GM18868 (cell line): ENCODE data around the gene ZBTB33.

Experiments
- ATAC-seq: cut with Tn5 transposase; IDR thresholded peaks from one replicate; pipeline ENCODE4 v1.9.1; 2021; ENCODE audit warnings: mild to moderate bottlenecking, moderate library complexity; ENCODE audit not compliant: unreplicated experiment

Gene ZBTB33, protein sequence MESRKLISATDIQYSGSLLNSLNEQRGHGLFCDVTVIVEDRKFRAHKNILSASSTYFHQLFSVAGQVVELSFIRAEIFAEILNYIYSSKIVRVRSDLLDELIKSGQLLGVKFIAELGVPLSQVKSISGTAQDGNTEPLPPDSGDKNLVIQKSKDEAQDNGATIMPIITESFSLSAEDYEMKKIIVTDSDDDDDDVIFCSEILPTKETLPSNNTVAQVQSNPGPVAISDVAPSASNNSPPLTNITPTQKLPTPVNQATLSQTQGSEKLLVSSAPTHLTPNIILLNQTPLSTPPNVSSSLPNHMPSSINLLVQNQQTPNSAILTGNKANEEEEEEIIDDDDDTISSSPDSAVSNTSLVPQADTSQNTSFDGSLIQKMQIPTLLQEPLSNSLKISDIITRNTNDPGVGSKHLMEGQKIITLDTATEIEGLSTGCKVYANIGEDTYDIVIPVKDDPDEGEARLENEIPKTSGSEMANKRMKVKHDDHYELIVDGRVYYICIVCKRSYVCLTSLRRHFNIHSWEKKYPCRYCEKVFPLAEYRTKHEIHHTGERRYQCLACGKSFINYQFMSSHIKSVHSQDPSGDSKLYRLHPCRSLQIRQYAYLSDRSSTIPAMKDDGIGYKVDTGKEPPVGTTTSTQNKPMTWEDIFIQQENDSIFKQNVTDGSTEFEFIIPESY

DNA sequence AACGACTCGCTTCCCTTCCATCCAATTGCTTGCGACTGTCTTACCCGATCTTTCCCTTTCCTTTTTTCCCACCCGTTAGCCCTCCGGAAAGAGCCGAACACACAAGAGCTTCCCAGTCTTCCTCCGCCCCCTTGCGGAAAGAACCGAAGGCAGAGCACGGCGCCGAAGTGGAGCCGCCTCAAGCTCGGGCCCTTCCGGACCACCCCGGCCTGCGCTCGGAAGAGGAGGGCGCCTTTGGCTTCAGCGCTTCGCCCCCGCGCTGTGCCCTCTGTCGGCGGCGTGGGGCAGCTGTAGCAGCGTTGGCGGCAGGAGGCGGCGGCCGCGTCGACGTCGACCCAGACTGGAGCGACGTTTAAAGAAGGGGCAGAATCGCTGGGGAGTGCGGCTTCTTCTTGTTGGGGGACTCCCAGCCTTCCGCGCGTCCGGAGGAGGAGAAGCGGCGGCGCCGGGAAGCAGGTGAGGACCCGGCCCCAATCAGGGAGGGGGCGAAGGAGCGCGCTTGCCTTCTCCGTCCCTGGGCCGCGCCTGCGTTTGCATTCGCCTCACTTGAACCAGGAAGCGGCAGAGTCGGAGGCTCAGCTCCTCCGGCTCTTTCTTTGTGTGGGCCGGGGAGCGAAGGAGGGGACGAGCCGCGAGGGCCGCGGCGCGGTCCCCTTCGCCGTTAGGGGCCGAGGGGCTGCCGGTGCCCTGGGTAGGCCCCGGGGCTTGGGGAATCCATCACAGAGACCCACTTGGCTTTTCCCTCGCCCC, at the start of gene ZBTB33:
Gene ZBTB33 (plus strand): TSS at position 291 of the 750 bp plus-strand sequence. CDS start 2,604 bp downstream, outside the sequence.
- ATAC-seq = peak; percentile 96

DNA sequence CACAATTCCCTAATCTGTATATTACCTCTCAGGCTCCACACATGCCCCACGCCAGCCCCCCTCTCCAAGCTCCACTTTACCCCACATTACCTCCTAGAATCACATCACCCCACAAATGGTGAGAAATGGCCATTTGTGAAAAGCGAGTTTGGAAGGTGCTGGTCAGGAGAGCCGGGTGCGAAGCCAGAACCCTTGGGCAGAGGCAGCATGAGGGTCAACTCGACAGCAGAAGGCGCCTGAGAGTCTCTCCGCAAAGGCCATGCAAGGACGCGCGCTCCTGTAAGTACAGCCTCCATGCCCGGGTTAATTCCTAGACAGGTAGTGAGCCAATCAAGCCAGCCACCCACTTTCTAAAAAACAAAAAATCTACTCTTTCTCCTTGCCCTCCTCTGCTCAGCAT, 49.8 kb upstream of the ZBTB33 start:
- ATAC-seq = no peak

DNA sequence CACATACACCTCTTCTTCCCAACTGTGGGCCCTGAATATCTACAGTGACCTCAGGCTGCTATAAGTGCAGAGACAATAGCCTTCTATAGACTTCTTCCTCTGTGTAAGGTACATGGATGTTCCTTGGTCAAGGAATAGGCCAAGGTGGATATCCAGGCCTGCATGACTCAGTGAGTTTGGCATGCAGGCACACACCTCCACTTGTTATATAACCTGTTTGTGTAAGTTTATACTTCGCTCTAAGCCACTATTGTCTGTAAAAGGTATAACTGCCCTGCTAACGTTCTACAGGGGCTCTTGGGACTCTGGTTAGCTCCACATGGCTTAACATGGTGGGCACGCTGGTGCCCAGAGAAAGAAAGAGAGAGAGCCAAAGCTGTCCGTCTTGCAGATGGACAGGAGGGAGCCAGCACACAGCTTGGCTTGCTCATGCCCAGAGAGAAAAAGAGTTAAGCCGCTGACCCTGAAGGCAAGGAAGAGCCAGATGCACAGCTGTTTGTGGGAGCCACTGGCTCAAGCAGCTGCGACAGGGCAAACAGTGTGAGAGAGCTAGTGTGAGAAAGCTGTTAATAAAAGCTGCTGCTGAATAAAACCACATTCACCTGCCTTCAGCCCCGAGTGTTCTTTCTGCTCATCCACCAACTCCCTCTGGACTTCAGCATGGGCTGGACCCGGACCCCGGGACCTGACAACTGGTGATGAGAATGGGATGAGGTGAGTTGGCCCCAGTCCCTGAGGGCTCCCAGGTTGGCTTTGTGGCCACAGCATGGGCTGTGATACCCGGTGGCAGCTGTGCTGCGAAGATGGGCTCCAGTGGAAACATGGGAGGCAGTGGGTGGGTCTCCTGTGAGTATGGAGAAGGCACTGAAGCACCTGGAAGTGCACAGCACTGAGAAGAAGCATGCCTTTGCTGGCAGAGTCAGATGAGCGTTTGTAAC, 44.5 kb upstream of the ZBTB33 start:
- ATAC-seq = no peak

DNA sequence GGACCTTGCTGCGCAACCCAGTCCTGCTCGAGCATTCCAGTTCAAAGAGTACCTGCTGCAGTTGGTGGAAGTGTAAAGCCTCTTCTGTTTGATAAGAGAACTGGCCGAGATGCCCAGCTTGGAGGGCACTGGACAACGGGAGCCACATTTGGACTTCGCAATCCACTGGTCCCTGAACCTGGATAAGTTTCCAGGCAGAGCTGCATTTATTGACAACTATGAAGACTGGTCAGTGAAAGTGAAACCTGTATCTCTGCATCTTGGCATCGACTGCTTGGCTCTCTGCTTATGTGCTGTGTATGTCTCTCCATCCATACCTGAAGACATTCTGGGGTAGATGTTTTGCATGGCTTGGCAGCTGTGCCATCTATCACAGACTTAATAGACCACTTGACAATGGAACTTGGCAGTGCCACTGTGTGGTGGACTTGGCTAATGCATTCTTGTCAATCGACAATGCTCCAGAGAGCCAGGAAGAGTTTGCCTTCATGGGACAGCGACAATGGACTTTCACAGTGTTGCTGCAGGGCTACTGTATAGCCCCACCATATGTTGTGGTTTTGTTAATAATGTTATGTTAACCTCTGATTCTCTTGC, 43.5 kb upstream of the ZBTB33 start:
- ATAC-seq = no peak

DNA sequence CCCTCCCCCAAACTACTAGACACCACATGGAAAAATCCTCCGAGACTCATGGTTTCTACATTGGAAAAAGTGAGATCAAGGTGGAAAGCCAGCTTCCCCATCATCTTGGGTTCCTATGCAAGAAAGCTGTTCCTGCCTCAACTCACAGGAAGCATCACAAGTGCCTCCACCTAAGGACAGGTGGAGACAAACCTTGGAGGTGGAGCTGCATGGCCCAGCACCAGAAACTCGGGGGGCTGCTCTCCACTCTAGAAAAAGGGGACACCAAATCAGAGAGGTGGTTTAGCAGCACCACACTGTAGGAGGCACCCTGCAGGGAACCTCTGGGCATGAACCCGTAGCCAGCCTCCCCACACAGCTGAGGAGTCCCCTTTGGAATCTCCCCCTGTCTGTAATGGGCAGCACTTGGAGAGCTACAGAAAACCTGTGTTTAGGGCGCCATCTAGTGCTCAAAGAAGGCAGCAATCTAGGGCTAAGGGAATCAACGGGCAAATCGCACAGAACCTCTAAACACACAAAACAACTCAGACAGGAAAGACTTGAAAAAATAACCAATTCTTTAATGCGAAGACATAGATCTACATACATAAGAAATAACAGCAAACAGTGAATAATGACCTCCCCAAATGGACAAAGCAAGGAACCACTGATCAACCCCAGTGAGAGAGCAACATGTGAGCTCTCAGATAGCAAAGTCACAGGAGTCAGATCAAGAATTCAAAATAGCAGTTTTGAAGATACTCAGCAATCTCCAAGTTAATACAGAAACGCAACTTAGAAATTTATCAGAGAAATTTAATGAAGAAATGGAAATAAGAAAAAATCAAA, 37.0 kb upstream of the ZBTB33 start:
- ATAC-seq = peak; percentile 88

DNA sequence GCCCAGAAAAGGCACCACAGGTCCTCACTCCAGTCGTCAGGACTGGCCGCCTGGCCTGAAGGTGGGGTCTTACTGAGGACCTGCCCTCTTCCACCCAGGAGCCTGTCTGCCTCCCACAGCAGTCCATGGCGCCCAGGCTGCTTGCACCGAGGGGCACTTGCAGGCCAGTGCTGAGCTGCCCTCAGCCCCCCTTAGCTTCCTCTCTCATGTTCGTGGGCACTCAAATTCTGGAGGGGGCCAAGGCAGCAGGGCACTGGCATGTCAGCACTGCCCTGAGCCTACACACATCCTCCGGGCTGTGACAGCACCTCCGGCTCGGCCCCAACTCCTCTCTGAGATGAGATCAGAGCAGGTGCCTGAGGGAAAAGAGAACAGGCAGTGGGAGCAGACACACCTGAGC, 27.2 kb upstream of the ZBTB33 start:
- ATAC-seq = no peak

DNA sequence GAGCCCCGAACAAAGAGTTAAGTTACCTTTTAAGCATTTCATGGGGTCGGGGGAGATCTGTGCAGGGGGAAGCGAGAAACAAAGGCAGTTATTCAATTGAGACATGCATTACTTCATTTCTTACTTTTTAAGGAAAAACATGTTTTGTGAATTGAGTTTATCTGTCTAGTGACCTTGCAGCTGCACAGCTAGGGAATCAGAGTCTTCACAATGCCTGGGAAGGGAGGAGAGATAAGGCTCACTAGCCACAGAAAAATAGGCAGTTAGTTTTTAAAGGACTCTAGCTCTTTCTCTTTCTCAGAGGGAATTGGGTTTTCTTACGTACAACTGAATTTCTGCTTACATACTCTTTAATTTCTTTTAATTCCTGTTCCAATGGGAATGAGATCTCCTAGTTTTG, 26.2 kb upstream of the ZBTB33 start:
- no peak for ATAC-seq

DNA sequence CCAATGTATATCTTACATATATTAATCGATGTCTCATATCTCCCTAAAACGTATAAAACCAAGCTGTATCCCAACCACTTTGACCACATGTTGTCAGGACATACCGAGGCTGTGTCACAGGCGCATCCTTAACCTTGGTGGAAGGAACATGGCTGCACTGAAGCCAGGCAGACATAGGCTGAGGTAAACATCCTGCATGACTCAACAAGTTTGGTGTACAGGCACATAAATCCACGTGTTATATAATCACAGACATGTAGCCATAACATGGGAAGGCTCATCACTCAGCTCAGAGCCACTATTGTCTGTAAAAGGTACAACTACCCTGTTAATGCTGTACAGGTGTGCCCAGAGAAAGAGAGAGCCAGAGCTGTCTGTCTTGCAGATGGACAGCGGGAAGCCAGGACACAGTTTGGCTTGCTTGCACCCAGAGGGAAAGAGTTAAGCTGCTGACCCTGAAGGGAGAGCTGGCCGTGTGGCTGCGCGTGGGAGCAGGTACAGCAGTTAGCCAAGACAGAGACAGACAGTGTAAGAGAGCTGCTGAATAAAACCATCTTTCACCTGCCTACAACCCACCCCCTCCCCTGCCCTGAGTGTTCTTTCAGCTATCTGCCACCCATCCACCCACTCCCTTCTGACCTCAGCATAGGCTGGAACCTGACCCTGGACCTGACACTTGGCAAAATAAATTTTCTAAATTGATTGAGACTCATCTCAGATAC, 22.3 kb upstream of the ZBTB33 start:
- no peak for ATAC-seq

DNA sequence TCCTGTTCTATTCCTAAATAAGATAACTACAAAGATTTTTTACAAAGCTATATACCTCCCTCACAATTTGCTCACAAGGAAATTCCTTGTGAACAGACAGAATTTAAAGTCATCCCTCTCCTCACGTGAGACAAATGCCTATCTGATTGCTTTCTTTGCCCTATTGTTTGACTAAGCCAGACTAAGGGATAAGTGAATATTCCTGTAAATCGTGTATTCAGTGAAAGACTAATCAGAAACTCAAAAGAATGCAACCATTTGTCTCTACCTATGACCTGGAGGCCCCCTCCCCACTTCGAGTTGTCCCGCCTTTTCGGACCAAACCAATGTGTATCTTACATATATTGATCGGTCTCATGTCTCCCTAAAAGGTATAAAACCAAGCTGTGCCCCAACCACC, 15.3 kb upstream of the ZBTB33 start:
- ATAC-seq = no peak

DNA sequence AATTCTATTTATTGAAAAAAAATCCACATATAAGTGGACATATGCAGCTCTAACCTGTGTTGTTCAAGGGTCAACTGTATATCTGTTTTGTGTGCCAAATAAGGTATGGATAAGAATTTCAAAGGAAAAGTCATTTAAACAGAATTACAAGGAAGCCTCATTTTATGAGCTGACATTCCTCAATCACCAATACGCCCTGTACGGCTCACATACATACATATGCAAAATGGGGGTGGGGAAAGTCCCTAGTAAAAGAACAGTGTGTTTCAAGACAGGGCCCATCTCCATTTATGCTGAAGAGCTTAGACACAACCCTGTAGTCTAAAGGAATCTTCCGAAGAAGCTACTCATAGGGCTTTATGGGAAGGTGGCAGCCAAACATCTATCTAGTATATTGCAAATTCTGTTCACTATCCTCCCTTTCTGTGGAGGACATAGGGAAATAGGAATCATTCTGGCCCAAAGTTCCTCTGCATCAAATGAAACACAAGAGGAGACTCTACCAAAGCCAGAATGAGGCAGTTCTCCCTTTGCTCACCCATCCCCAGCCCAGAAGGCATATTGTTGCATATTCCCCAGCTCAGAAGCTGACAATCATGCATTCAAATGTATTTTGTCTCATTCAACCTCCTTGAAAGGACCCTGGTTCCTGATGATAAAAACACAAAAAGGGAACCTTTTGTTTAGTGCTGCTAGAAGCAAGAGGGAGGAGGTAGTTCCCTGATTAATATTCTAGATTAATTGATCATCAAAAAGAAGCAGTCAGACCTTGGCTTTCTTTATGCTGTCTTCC, 13.7 kb upstream of the ZBTB33 start:
- no peak for ATAC-seq

DNA sequence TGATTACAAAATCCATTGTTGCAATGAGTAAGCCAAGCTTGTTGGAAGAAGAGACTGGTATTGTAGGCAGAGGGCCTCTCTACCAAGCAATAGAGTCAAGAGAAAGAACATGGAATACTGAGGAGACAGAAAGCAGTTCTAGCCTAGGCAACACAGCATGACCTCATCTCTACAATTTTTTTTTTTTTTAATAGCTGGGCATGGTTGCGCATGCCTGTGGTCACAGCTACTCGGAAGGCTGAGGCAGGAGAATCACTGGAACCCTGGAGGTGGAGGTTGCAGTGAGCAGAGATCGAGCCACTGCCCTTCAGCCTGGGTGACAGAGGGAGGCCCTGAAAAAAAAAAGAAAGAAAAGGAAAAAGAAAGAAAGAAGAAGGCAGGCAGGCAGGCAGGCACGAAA, 11.7 kb upstream of the ZBTB33 start:
- ATAC-seq = no peak

DNA sequence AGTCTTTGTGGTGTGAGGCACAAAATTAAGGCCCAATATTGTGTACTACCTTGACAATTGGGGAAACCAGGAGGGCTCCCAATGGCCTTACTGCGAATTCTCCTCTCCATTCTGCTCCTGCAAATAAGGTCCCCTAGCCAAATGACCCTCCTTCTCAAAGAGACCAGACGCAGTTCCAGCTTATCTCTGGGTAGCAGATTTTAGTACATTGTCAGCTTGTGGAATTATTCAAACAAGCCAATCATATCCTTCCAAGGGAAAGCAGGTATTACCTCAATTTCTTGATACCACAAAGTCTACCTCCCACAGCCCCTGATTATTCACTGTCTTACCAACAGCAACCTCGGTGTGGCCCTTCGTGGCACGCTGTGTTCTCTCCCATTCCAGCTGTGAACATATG, 7.8 kb upstream of the ZBTB33 start:
- no peak for ATAC-seq

DNA sequence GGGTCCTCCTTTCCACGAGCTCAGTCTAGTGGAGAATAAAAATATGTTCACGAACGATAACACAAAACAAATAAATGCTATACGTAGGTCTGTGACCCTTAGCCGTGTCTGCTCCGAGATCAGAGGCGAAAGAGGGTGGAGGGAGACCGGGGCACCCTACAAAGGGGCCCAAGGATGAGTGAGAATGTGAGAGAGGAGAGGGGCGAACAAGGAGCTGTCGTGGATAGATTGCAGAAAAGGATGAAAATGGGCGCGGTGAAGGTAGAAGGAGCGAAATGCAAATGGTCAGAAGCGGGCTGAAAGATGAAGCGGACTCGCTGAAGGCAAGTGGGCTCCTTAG, 6.2 kb upstream of the ZBTB33 start:
- ATAC-seq = peak; percentile 14

DNA sequence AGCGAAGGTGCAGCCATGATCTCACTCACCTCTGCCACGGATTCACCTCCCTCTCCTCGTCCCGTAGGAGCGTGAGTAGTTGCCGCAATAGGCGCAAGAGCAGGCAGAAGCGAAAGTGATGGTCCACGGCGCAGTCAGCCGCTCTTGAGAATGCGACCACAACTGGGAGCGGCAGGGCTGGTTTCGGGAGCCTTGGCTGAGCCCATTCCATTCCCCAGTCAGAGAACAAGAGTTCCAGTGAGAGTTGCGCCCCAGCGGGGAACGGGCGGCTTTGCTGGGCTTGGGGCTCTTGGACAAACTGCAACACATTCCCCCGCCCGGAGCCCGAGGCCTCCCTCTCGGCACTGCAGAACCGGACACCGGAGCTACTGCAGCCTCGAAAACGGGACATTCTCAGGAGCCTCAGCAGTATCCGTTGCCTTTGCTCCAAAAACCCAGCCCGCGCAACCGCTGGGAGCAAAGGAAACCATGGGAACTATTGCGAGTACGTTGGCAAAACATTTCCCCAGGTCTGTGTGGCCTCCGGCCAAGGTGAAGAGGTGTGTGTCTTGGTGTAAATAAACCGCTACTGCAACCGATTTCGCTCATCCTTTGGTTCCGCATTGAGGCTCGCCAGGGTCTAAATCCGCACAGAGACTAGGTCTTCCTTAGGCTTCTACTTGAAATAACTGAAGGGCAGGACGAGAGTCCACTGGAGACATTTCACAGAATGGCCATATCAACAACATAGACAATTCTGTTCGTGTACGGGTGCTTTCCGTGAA, 5.7 kb upstream of the ZBTB33 start:
- peak; percentile 73 for ATAC-seq

DNA sequence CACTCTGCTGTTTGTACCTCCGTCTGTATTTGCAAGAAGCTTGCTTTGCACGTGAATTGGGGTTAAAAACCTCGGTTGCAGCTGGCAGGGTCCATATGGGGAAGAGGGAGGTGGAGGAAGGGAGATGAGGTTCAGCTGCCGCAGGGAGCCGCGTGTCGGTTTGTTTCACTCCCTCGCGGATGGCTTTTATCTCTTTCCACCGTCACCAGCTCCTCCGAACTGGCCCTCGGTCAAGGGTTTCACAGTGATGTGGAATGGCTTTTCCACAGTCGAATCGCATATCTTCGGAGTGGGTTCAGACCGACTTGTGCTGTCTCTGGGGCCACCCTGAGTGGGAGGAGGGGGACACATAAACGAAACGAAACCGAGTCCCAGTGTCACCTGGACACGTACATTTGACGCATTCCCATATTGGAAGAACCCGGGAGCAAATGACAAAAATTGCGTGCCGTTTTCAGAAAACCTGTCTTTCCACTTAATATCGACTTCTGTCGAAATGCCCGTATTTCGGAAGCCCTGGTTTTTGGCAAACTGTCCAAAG, 929 bp downstream of the ZBTB33 start:
- peak; percentile 11 for ATAC-seq

DNA sequence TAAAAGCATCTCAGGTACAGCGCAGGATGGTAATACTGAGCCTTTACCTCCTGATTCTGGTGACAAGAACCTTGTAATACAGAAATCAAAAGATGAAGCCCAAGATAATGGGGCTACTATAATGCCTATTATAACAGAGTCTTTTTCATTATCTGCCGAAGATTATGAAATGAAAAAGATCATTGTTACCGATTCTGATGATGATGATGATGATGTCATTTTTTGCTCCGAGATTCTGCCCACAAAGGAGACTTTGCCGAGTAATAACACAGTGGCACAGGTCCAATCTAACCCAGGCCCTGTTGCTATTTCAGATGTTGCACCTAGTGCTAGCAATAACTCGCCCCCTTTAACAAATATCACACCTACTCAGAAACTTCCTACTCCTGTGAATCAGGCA, 3.2 kb downstream of the ZBTB33 start:
- ATAC-seq = no peak

DNA sequence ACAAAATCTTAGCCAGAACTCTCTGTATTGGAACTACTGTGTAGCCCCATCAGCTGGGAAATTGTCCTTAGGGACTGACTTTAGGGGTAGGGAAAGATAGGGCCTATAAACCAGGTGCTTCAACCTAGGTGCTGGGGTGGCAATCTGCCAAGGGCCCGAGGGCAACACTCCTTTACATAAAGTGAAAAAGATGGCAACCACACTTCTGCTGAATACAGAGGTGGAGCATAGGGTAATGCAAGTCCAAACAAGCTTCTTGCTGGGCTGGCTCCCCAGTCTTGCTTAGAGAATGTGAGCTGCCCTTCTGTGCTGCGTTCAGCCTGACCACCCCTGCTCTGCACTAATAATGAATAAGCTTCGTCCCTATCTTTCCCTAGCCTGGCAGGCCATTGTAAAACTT, 9.8 kb downstream of the ZBTB33 start:
- ATAC-seq = no peak
